Measurements from ENCODE around the gene TRIM45.

- TF ChIP-seq CTCF (IDR thresholded peaks at IDR 0.05; ENCODE audit: poor library complexity): no peak
- no peak for TF ChIP-seq EZH2phosphoT487 (IDR thresholded peaks at IDR 0.05; ENCODE audit: low read depth, severe bottlenecking, unreplicated experiment)
- no peak for TF ChIP-seq EZH2 (IDR thresholded peaks at IDR 0.05; ENCODE audit: borderline replicate concordance)
Observed at GRCh38 chr1:117076648-117077047, 44.9 kb downstream of the TRIM45 start.
